DOHH2 (cell line): ENCODE measurements around the gene CLRN1.

Source experiments
- EZH2phosphoT487 ChIP-seq: fragments of 200-600 bp; sonication (generic); IDR thresholded peaks from 2 replicates; pipeline ENCODE4 v1.6.1; 2017; ENCODE audit warnings: borderline replicate concordance, mild to moderate bottlenecking, antibody characterized with exemption, low read length, moderate library complexity, mixed read lengths
- TF ChIP-seq, protein P1 (sequence below): fragments of 200-600 bp; sonication (generic); IDR thresholded peaks from one replicate; pipeline ENCODE4 v1.5.1; 2014; ENCODE audit warnings: antibody characterized with exemption, mild to moderate bottlenecking, low read depth, low read length; ENCODE audit not compliant: poor library complexity, severe bottlenecking

DNA sequence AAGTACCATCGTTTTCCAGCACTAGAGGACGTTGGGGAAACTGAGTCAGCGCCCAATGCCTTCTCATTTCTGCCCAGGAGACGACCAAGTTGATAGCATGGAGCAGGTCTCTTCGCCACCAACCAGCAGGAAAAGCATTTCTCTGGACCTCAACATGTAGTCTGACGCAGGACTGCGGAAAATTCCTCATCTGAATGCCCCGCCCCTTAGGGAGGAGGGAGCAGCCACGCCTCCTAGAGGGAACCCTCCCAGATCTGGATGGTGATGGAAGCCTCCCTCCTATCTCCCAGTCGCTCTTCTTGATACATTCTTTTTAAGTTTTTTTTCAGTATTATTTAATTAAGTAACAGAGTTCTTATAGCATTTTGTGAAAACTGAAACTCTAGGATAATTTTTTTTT lies 49.9 kb downstream of the CLRN1 start:
- TF ChIP-seq, protein P1, sequence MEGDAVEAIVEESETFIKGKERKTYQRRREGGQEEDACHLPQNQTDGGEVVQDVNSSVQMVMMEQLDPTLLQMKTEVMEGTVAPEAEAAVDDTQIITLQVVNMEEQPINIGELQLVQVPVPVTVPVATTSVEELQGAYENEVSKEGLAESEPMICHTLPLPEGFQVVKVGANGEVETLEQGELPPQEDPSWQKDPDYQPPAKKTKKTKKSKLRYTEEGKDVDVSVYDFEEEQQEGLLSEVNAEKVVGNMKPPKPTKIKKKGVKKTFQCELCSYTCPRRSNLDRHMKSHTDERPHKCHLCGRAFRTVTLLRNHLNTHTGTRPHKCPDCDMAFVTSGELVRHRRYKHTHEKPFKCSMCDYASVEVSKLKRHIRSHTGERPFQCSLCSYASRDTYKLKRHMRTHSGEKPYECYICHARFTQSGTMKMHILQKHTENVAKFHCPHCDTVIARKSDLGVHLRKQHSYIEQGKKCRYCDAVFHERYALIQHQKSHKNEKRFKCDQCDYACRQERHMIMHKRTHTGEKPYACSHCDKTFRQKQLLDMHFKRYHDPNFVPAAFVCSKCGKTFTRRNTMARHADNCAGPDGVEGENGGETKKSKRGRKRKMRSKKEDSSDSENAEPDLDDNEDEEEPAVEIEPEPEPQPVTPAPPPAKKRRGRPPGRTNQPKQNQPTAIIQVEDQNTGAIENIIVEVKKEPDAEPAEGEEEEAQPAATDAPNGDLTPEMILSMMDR, result no peak
- no peak for TF ChIP-seq EZH2phosphoT487
